ENCODE measurements around the gene NOVA1.

NOVA1 gene

GRCh38 chr14:26594148-26594547, 3.7 kb downstream of the NOVA1 start:
- peak in 1 of 51 donors; percentile 34 for DNase-seq

GRCh38 chr14:26593357-26593756, 4.5 kb downstream of the NOVA1 start:
- no peak for DNase-seq

DNA sequence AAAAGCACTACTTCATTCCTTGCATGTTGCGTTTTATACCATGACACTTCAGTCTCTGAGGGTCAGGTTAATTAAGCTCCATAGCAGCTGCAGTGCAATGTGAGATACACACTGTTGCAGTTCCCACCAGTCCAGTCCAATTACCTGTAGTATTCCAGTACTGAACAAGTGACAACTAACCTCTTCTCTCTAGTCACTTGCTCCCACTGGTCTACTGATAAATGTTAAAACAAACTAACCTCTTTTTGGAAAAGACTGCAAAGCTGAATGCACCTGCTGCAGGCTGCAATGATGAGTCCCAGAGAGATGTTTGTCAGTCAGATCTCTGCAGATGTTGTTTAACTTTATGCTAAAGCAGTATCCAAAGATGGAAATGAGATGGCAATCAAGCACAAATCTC, 7.9 kb downstream of the NOVA1 start:
- DNase-seq, result peak in 2 of 51 donors; percentile 3 to 26

DNA sequence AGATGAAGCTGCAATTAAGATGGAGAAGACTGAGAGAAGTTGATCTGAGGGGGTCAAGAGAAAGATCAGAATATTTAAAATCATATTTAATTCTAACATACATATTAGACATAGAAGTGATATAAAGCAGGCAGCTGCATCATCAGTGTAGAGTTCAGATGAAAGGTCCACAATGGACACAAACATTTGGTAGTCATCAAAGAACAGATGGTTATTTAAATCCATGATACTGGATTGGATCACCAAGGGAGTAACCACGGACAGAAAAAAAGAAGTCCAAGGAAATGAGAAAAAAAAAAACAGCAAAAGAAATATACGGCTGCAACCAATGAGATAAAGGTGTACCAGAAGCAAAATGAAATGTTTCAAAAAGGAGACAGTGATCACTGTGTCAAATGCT, 20.1 kb downstream of the NOVA1 start:
- DNase-seq, result no peak

DNA sequence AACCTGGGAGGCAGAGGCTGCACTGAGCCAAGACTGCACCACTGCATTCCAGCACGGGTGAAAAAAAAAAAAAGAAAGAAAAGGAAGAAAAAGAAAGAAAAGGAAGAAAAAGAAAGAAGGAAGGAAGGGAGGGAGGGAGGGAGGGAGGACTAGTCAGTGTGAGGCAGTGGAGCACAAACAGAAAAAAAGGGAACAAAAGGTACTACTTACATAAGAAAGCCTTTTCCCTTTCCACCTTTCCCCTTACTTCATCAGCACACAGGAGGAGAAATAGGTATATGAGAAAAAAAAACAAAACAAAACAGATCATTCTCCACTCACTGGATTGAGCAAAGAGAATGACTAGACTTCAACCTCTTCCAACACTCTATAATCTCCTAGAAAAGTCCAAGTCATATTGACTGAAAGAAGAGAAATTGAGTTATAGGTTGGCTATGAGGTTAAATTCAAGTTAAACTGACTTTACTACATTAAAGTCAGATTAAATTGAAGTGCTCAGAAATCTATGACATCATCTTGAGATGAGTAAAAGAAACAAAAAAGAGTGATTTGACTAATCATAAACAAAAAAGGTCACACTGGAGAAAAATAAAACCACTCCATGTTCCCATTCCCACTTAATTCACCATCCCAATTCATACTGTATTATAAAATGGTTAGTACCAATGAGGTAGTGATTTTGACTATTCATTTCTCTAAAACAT, 43.6 kb downstream of the NOVA1 start:
- DNase-seq, result no peak

DNA sequence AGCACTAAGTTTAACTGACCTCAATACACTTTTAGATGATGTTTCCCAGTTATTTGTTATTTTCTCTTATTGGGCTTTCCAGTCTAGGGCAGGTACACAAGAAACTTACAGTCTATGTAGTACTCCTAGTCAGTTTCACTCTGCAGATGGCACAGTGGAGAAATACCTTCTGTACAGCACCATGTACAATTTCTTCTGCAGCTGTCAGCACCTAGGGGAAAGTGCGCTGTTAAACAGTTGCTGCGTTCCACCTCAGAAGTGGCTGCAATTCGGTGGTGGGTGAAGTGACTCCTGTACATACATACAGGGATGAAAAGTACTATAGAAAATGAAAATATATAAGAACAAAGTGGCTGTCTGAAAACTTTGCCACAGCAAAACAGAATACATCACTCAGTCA, 48.3 kb downstream of the NOVA1 start:
- DNase-seq, result no peak

DNA sequence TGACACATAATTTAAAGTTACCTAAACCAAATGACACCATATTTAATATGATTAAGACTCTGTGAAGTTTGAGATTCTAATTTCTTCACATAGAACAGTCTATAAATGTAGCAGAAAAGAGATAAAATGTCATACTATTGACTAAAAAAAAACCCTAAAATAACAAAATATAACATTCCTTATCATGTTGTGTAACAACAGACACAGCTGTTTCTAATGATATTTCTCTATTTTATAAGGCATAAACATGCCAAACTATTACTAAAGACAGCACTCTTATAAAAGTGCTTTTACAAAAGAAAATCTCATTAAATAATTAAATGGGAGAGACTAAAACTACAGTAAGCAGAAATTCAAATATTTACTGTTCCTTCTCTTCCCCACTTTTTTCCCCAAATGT, 49.4 kb downstream of the NOVA1 start:
- no peak for DNase-seq

DNA sequence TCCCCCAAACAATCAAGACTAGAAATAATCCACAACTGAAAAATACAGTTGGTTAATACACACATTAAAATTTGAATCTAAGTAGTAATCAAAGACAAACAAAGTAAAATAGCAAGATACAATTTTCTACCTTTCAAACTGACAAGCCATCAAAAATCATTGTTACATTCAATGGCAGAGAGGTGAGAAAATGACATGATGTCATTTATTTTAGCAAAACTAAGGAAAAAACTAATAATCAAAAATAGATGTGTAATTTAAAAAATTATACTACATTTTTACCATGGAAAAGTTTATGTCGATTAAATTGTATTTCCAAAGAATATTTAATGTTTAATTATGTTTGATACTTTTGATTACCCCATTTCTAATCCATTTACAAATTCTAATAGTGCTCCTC, 59.7 kb downstream of the NOVA1 start:
- DNase-seq, result no peak

GRCh38 chr14:26531894-26532293, 65.9 kb downstream of the NOVA1 start:
- DNase-seq, result no peak

- peak in 1 of 51 donors; percentile 4 for DNase-seq
These were observed 69.2 kb downstream of the NOVA1 start for GRCh38 chr14:26528415-26529182.

GRCh38 chr14:26527095-26527494, 70.7 kb downstream of the NOVA1 start:
- no peak for DNase-seq

- no peak for DNase-seq
These were observed 71.7 kb downstream of the NOVA1 start for GRCh38 chr14:26526137-26526536.

- DNase-seq, result no peak
These were observed 72.7 kb downstream of the NOVA1 start for GRCh38 chr14:26525085-26525484.

DNA sequence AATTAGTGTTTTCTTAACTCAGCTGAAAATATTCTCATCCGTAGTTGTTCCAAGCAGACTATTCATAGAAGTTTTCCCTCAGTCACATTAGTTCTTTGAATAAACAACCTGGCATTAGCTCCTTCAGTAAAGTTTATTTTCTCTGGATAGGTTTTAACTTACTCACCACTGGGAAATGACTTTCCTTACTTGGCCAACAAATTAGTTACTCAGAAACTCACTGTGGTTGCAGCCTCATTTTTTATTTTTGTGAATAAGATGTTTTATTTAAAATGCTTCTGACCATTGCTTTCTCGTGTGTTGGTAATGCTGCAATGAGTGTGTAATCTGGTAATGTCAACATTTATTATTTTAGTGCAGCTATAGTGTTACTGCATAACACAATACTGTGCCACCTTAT, 74.9 kb downstream of the NOVA1 start:
- DNase-seq, result no peak

DNA sequence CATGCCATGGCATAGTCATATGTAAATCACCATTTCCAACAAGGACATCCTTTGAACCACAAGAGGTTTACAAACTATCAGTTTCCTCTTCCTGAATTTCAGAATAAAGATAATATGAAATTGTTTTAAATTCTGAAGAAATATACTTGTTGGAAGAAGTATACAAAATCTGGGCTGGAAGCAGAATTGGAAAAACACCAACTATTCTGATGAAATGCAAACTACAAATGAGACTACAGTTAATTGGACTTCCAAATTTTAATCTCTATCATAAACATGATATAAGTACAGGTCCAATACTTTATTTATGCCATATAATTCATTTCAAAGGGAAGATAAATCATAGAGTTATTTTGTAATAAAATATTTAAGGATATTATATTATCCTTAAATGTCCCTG, 80.1 kb downstream of the NOVA1 start:
- no peak for DNase-seq

- DNase-seq, result no peak
These were observed 97.8 kb downstream of the NOVA1 start for GRCh38 chr14:26500028-26500427.

DNA sequence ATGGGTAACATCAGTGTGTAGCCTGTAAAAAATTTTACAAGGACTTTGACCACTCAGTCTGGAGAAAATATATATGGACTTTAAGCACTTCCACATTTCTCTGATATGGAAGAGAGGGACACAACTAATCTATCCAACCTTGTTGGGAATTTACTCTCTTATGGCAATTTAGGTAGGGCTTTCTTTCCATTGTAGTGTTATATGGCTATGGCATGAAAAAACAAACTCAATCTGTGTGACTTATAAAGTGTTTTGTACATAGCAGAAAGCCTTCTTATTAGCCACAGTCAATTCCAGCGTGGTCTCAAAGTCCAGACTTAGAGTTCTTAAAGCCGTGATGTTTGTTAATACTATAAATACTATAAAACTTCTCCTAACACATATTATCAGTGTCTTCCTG, 98.3 kb downstream of the NOVA1 start:
- DNase-seq, result no peak

DNA sequence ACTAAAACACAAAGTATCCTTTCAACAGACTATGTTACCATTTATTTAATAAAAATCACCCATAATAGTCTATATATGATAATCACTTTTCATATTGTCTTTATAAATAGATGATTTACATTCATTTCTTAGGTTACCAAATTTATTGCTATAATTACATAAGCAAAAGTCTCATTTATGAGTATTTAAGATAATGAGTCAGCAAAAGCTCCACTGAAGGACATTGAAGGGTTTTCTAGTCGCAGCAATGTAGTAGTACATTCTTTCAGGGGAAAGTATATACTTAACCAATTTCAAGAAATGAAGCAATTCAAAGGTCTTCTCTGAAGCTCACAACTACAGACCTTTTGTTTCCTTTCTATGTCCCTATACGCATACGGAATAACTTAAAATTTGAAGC, 110.9 kb downstream of the NOVA1 start:
- DNase-seq, result no peak

- DNase-seq, result no peak
These were observed 113.3 kb downstream of the NOVA1 start for GRCh38 chr14:26484562-26484961.

DNA sequence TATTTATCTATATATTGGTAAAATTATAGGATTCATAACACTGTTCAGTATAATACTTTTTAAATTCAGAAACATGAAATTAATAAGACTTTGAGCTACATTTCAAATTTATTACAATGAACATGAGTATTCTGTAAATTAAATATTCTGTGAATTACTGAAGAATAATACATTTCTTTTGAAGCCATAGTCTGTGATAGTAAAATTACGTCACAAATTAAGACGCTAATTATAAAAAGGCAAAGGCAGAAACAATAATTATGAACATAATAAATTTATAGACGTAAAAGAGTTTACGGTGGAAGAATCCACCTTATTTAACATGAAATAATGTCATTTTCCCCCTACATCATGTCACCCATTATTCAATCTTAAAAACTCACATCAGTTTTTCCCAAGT, 118.9 kb downstream of the NOVA1 start:
- DNase-seq, result no peak

DNA sequence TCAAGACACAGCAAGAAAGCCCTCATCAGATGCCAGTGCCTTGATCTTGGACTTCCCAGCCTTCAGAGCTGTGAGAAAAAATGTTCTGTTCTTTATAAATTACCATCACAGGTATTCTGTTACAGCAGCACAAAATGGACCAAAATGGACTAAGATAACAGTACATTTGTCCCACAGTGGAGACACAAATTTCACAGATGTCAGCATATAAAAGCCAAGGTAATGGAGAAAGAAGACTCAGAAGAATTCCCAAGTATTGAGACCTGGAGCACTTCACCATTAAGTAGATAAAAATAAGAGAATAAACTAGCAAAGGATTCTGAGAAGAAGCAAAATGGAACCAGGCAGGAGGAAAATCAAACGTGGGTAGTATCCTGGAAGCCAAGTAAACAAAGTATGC, 131.0 kb downstream of the NOVA1 start:
- no peak for DNase-seq

GRCh38 chr14:26463136-26463535, 134.7 kb downstream of the NOVA1 start:
- DNase-seq, result no peak

DNA sequence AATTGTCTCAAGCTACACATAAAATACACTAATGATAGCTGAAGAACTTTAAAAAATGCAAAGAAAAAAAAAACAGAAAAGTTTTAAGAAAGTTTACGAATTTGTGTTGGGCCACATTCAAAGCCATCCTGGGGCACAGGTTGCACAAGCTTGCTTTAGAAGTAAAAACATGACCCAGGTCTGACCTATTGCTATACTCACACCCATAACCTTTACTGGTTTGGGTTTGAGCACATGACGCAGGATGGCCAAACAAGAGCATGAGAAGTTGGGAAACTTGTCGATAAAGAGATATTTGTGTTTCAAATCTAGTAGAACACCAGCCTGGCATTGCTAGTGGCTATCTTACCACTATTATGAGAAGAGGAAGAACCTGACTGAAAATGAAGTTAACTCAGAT, 143.7 kb downstream of the NOVA1 start:
- DNase-seq, result no peak
